HepG2 (cell line): ENCODE data around the gene SYNGR2. TPM values are rescaled to one million over a fixed set of nuclear protein-coding genes. Genes with fewer than 3 reads are reported as not detected.

Experiments
- ARHGAP35 ChIP-seq: sonication (generic); formaldehyde crosslinking; IDR thresholded peaks from 2 replicates; pipeline ENCODE4 v1.9.0; 2022; ENCODE audit warnings: mild to moderate bottlenecking, inconsistent platforms, moderate library complexity, missing genetic modification reagents, borderline replicate concordance
- ELF3 ChIP-seq: IDR thresholded peaks from 2 replicates; pipeline ENCODE4 v1.6.1; 2016; ENCODE audit warnings: missing genetic modification reagents, missing compliant biosample characterization
- FOXC1 ChIP-seq: sonication (generic); formaldehyde crosslinking; IDR thresholded peaks from 2 replicates; pipeline ENCODE4 v1.8.0; 2022; ENCODE audit warnings: mild to moderate bottlenecking, missing genetic modification reagents, borderline replicate concordance
- ISX ChIP-seq: sonication (generic); formaldehyde crosslinking; conservative IDR thresholded peaks from 2 replicates; pipeline ENCODE4 v1.5.0; 2020; ENCODE audit warnings: missing genetic modification reagents
- NKX3-1 ChIP-seq: sonication (generic); formaldehyde crosslinking; IDR thresholded peaks from 2 replicates; pipeline ENCODE4 v1.5.0; 2020; ENCODE audit warnings: missing genetic modification reagents
- SMAD3 ChIP-seq: sonication (generic); formaldehyde crosslinking; IDR thresholded peaks from 2 replicates; pipeline ENCODE4 v1.4.0; 2020; ENCODE audit warnings: missing genetic modification reagents
- SPEN ChIP-seq: sonication (generic); formaldehyde crosslinking; IDR thresholded peaks from 2 replicates; pipeline ENCODE4 v1.5.1; 2020; ENCODE audit warnings: low read depth, mild to moderate bottlenecking, missing genetic modification reagents
- SRY ChIP-seq: sonication (generic); formaldehyde crosslinking; IDR thresholded peaks from 2 replicates; pipeline ENCODE4 v1.8.0; 2022; ENCODE audit warnings: mild to moderate bottlenecking, missing genetic modification reagents
- TCF12 ChIP-seq, 2 experiments: fragments of 450-650 bp in 1 of 2; sonication (generic) in 1 of 2; formaldehyde crosslinking in 1 of 2; IDR thresholded peaks; 2 replicates each; pipeline versions ENCODE4 v1.6.1 to v1.8.0; 2017 to 2022; ENCODE audit warnings: antibody characterized with exemption in 1 of 2, mild to moderate bottlenecking in 1 of 2, missing genetic modification reagents in 1 of 2, moderate library complexity in 1 of 2
- ZFY ChIP-seq: sonication (generic); formaldehyde crosslinking; IDR thresholded peaks from 2 replicates; pipeline ENCODE4 v1.4.0; 2020; ENCODE audit warnings: missing genetic modification reagents
- ZNF256 ChIP-seq: sonication (generic); formaldehyde crosslinking; conservative IDR thresholded peaks from 2 replicates; pipeline ENCODE4 v1.4.0; 2020; ENCODE audit warnings: missing genetic modification reagents
- ZNF343 ChIP-seq: sonication (generic); formaldehyde crosslinking; IDR thresholded peaks from 2 replicates; pipeline ENCODE4 v1.4.0; 2020; ENCODE audit warnings: mild to moderate bottlenecking, missing genetic modification reagents
- ZNF432 ChIP-seq: sonication (generic); formaldehyde crosslinking; IDR thresholded peaks from 2 replicates; pipeline ENCODE4 v1.5.0; 2020; ENCODE audit warnings: missing genetic modification reagents, mild to moderate bottlenecking, borderline replicate concordance
- ZNF547 ChIP-seq: sonication (generic); formaldehyde crosslinking; IDR thresholded peaks from 2 replicates; pipeline ENCODE4 v1.5.1; 2020; ENCODE audit warnings: mild to moderate bottlenecking, missing genetic modification reagents
- ZNF605 ChIP-seq: sonication (generic); formaldehyde crosslinking; IDR thresholded peaks from 2 replicates; pipeline ENCODE4 v1.8.0; 2022; ENCODE audit warnings: mild to moderate bottlenecking, missing genetic modification reagents
- polyA plus RNA-seq, 8 experiments: library from polyadenylated mRNA; depleted of rRNA in 3 of 8; stranded (reverse) in 7 of 8; unstranded in 1 of 8; fragments of >200 nt; fragmentation: Illumina TruSeq in 4 of 8; extraction: Trizol in 4 of 8; gene quantifications; 2 replicates each; pipeline versions ENCODE4 v1.2.1 to v1.2.3, GENCODE V29; 2011 to 2016; ENCODE audit warnings: low read depth in 4 of 8, missing spikeins in 1 of 8, mixed read lengths in 1 of 8; ENCODE audit not compliant: insufficient read depth in 1 of 8
- total RNA-seq, 5 experiments: library from RNA; depleted of rRNA; stranded (reverse); fragments of >200 nt; fragmentation: Illumina TruSeq; extraction: Trizol; gene quantifications; 2 replicates each; pipeline ENCODE4 v1.2.3, GENCODE V29; 2016; ENCODE audit warnings: low read depth in 1 of 5
- TF ChIP-seq, protein P1 (sequence below): sonication (generic); formaldehyde crosslinking; IDR thresholded peaks from 2 replicates; pipeline ENCODE4 v1.4.0; 2020; ENCODE audit warnings: missing genetic modification reagents, borderline replicate concordance
- TF ChIP-seq, protein P2 (sequence below): sonication (generic); formaldehyde crosslinking; IDR thresholded peaks from 2 replicates; pipeline ENCODE4 v1.4.0; 2020; ENCODE audit warnings: low read depth, mild to moderate bottlenecking, missing genetic modification reagents
- TF ChIP-seq, protein P3 (sequence below), 2 experiments: sonication (generic) in 1 of 2; formaldehyde crosslinking in 1 of 2; IDR thresholded peaks; 2 replicates each; pipeline versions ENCODE4 v1.5.1 to v1.6.1; 2011 to 2020; ENCODE audit warnings: borderline replicate concordance in 1 of 2, low read depth in 1 of 2, low read length in 1 of 2, mild to moderate bottlenecking in 1 of 2, missing genetic modification reagents in 1 of 2, moderate library complexity in 1 of 2

The SYNGR2 gene
- total and polyA plus RNA-seq, 2 of the 13 experiments (the other 11 are each of a cell fraction or from before 2014, with no cell fraction given): 46.7 to 170 TPM

DNA sequence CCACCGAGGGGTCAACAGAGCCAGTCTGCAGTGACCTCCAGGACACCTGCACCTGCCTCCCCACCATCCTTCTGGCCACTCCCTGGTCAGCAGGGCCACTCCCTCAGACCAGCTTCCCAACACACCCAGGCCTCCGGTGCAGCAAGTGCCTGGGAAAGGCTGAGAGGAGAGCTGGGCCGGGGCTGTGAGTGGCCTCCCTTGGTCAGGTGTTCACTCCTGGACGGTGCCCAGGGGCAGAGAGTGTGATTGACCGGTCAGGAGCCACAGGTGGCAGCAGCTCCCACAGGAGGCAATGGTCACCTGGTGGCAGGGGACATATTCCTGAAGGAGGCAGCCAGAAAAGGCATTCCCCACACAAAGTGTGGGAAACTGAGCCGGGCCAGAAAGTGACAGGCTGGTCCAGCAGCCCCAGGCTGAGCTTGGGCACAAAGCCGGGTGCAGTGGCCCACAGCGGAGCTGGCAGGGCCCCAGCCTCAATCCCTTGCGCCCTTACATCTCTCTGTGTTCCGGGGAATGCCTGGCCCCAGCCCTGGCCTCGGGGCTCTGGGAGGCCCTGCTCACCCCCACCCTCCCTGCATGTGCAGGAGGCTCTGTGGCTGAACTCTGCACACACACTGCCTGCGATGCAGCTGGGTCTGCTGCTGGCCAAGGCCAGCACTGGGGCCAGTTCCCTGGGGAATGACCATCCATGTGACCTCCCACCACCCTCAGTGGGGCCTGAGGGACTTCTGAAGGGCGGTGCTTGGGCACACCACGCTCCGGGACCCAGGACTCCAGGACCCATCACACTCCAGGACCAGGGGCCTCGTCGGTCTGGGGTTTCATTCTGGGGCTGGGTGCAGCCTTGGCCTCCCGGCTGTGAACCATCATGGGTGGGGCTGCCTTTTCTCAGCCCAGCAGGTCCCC, 23.4 kb upstream of the SYNGR2 start (continued):
- TF ChIP-seq SPEN (CRISPR knock-in tag): peak; percentile 75
- TF ChIP-seq, protein P1, sequence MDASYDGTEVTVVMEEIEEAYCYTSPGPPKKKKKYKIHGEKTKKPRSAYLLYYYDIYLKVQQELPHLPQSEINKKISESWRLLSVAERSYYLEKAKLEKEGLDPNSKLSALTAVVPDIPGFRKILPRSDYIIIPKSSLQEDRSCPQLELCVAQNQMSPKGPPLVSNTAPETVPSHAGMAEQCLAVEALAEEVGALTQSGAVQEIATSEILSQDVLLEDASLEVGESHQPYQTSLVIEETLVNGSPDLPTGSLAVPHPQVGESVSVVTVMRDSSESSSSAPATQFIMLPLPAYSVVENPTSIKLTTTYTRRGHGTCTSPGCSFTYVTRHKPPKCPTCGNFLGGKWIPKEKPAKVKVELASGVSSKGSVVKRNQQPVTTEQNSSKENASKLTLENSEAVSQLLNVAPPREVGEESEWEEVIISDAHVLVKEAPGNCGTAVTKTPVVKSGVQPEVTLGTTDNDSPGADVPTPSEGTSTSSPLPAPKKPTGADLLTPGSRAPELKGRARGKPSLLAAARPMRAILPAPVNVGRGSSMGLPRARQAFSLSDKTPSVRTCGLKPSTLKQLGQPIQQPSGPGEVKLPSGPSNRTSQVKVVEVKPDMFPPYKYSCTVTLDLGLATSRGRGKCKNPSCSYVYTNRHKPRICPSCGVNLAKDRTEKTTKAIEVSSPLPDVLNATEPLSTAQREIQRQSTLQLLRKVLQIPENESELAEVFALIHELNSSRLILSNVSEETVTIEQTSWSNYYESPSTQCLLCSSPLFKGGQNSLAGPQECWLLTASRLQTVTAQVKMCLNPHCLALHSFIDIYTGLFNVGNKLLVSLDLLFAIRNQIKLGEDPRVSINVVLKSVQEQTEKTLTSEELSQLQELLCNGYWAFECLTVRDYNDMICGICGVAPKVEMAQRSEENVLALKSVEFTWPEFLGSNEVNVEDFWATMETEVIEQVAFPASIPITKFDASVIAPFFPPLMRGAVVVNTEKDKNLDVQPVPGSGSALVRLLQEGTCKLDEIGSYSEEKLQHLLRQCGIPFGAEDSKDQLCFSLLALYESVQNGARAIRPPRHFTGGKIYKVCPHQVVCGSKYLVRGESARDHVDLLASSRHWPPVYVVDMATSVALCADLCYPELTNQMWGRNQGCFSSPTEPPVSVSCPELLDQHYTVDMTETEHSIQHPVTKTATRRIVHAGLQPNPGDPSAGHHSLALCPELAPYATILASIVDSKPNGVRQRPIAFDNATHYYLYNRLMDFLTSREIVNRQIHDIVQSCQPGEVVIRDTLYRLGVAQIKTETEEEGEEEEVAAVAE (CRISPR knock-in tag): no peak
- TF ChIP-seq ARHGAP35: no peak
- TF ChIP-seq, protein P2, sequence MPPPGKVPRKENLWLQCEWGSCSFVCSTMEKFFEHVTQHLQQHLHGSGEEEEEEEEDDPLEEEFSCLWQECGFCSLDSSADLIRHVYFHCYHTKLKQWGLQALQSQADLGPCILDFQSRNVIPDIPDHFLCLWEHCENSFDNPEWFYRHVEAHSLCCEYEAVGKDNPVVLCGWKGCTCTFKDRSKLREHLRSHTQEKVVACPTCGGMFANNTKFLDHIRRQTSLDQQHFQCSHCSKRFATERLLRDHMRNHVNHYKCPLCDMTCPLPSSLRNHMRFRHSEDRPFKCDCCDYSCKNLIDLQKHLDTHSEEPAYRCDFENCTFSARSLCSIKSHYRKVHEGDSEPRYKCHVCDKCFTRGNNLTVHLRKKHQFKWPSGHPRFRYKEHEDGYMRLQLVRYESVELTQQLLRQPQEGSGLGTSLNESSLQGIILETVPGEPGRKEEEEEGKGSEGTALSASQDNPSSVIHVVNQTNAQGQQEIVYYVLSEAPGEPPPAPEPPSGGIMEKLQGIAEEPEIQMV (CRISPR knock-in tag): peak; percentile 59; the same call in 1 of the 2 replicates
- no peak for TF ChIP-seq ZNF432 (CRISPR knock-in tag)
- peak; percentile 73; the same call in 1 of the 2 replicates for TF ChIP-seq NKX3-1
- TF ChIP-seq ELF3: peak; percentile 59
- peak; percentile 75; the same call in 1 of the 2 replicates for TF ChIP-seq ZFY
- TF ChIP-seq SRY: 0 out of 2 replicates have a peak, but pooled peaks have one; percentile 30
- no peak for TF ChIP-seq FOXC1 (CRISPR knock-in tag)
- TF ChIP-seq ZNF547 (CRISPR knock-in tag): peak; percentile 73
- 0 out of 2 replicates have a peak, but pooled peaks have one; percentile 56 for TF ChIP-seq ISX (CRISPR knock-in tag)
- 0 out of 2 replicates have a peak, but pooled peaks have one; percentile 18 for TF ChIP-seq ZNF256 (CRISPR knock-in tag)
- TF ChIP-seq TCF12 (IDR thresholded peaks at IDR 0.05): no peak
- TF ChIP-seq TCF12 (CRISPR knock-in tag; IDR thresholded peaks at IDR 0.05): peak; percentile 89
- peak; percentile 71; the same call in 1 of the 2 replicates for TF ChIP-seq ZNF343
- no peak for TF ChIP-seq ZNF605 (CRISPR knock-in tag)
- TF ChIP-seq, protein P3, sequence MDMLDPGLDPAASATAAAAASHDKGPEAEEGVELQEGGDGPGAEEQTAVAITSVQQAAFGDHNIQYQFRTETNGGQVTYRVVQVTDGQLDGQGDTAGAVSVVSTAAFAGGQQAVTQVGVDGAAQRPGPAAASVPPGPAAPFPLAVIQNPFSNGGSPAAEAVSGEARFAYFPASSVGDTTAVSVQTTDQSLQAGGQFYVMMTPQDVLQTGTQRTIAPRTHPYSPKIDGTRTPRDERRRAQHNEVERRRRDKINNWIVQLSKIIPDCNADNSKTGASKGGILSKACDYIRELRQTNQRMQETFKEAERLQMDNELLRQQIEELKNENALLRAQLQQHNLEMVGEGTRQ (IDR thresholded peaks at IDR 0.05; ENCODE audit: low read depth, low read length): no peak
- TF ChIP-seq, protein P3 (CRISPR knock-in tag; IDR thresholded peaks at IDR 0.05; ENCODE audit: borderline replicate concordance): 0 out of 2 replicates have a peak, but pooled peaks have one; percentile 10
- no peak for TF ChIP-seq SMAD3
